ENCODE results near the gene CWC27. TPM values are rescaled to one million over a fixed set of nuclear protein-coding genes. Genes with fewer than 3 reads are reported as not detected.
"Not testable (repeated sequence)": the region's sequence is repeated elsewhere in the genome, so short reads cannot be mapped to it uniquely, and the experiment has no call there.

The CWC27 gene
- total RNA-seq, 1 donor from 2014 or later = 8.5 TPM

DNA sequence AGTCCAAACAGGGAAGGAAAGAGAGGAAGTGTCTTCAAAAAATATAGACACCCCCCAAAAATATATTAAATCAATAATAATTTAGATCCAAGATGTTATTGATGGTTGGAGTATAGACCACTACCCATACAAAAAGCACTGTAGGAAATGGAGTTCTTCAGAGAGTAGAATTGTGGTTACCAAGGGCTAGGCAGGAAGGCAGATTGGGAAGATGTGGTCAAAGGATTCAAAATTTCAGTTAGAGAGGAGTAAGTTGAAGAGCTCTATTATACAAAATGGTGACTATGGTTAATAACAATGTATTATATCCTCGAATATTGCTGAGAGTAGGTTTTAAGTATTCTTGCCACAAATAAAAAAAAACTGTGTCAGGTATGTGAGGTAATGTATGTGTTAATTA, 149.4 kb downstream of the CWC27 start:
- DNase-seq (ENCODE audit: low read depth in 2 of 2) = no peak

DNA sequence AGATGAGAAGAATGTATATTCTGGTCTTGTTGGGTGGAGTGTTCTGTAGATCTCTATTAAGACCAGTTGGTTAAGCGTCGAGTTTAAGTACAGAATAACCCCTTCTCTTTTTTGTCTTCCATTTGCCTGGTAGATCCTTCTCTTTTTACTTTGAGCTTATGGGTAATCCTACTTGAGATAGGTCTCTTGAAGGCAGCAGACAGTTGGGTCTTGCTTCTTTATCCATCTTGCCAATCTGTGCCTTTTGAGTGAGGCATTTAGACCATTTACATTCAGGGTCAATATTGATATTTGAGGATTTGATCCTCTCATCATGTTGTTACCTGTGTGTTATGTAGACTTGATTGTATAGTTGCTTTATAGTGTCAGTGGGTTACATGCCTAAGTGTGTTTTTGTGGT, 152.7 kb downstream of the CWC27 start:
- DNase-seq (ENCODE audit: low read depth in 2 of 2) = no peak

DNA sequence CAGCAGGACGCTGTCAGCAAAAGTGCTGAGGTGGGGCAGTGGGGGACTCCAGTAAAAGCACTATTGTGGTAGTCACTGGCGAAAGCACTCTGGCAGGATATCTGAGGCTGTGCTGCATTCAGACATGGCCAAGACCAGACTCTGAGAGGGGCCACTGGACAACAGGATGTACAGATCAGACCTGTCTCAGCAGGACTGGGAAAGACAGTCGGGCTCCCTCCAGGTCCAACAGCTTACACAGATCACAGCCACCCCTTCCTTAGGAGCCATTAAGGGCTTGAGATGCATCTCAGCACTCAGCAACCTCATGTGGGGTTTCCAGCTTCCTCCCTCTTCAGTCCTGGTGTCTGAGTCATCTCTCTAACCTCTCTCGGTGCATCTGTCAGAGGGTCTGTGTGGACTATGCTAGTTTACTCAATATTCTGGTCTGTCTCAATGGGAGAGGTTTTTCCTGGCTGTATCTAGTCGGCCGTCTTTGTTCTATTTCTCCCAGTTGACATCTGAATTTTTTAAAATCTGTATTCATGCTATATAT, 154.5 kb downstream of the CWC27 start:
- DNase-seq (ENCODE audit: low read depth in 2 of 2) = no peak

DNA sequence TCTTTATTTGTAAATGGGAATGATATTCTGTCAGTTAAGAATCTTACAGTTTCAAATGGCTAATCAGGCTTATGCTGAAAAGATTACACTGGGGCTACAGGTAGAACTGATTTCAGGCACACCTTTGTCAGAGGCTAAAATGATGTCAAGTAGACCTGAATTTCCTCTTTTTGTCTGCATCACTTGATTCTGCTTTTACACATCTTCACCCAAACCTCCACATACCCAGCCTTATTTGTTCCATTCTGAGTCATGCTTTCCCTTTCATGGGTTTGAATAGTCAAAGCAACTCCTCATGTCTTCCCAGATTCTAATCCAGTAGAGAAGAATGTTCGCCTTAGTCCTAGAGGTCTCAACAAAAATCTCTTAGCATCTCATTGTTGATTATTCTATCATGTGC, 156.4 kb downstream of the CWC27 start:
- no peak for DNase-seq (ENCODE audit: low read depth in 2 of 2)

DNA sequence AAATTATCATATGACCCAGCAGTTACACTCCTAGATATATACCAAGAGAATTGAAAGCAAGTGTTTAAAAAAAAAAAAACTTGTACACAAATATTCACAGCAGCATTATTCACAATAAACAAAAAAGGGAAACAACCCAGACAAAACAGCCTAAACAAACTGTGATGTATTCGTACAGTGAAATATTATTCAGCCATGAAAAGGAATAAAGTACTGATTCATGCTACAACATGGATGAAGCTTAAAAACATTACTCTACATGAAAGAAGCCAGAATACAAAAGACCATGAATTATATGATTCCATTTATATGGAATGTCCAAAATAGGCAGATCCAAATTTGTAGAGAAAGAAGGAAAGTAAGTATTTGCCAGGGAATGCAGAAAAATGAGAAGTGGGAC, 161.1 kb downstream of the CWC27 start:
- no peak for DNase-seq (ENCODE audit: low read depth in 2 of 2)

DNA sequence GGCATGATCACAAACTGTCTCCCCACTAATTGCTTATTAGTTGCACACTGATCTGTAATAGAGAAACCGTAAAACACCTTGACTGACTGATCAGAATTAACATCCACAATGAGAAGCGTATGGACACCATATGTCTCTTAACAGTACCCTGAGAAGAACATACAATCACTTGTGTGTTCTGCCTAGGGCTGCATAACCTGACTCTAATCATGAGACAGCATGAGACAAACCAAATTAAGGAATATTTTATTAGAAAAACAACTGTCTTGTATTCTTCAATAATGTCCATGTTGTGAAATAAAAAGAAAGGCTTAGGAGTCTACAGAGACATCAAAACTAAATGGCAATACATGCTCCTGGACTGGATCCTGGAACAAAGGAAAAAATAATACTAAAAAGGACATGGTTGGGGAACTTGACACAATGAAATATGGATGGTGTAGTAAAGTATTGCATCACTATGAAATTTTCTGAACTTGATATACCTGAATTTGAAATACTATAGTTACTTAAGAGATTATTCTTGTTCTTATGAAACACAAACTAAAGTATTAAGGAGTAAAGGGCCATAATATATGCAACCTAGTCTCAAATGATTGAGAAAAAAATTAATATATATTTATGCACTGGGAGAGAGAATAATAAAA, 162.1 kb downstream of the CWC27 start:
- no peak for DNase-seq (ENCODE audit: low read depth in 2 of 2)

DNA sequence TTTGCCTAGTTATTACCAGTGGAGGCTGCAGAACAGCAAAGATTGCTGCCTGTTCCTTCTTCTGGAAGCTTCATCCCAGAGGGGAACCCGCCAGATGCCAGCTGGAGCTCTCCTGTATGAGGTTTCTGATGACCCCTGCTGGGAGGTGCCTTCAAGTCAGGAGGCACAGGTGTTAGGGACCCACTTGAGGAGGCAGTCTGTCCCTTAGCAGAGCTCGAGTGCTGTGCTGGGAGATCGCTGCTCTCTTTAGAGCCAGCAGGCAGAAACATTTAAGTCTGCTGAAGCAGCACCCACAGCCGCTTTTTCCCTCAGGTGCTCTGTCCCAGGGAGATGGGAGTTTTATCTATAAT, 170.7 kb downstream of the CWC27 start:
- not testable (repeated sequence) for DNase-seq (ENCODE audit: low read depth in 2 of 2)

DNA sequence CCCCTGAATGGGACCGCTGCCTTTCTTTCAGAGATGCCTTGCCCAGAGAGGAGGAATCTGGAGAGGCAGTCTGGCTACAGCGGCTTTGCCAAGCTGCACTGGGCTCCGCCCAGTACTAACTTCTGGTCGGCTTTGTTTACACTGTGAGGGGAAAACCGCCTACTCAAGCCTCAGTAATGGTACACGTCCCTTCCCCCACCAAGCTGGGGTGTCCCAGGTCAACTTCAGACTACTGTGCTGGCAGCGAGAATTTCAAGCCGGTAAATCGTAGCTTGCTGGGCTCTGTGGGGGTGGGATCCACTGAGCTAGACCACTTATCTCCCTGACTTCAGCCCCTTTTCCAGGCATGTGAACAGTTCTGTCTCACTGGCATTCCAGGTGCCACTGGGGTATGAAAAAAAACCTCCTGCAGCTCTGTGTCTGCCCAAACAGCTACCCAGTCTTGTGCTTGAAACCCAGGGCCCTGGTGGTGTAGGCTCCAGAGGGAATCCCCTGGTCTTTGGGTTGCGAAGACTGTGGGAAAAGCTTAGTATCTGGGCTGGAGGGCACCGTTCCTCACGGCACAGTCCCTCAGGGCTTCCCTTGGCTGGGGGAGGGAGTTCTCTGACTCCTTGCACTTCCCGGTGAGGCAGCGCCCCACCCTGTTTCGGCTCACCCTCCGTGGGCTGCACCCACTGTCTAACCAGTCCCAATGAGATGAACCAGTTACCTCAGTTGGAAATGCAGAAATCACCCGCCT, 171.2 kb downstream of the CWC27 start:
- peak in 1 of 2 donors; percentile 9 for DNase-seq (ENCODE audit: low read depth in 2 of 2)

DNA sequence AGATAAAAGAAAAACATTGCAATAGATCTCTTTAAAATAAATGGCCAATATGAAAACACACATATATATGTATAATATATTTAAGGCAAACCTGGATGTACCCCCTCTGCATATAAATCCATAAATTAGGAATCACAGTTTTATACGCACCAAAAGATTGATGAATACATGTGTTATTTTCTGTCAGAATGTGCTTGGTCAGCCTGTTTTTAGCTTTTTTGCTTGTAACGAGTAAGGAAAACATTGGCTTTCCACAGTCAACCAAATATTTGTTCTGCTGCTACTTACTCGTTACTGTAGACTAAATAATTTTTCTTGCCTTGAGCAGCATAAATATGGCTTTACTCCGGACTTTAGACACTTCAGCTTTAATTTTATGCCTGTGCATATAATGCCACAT, 173.7 kb downstream of the CWC27 start:
- no peak for DNase-seq (ENCODE audit: low read depth in 2 of 2)

DNA sequence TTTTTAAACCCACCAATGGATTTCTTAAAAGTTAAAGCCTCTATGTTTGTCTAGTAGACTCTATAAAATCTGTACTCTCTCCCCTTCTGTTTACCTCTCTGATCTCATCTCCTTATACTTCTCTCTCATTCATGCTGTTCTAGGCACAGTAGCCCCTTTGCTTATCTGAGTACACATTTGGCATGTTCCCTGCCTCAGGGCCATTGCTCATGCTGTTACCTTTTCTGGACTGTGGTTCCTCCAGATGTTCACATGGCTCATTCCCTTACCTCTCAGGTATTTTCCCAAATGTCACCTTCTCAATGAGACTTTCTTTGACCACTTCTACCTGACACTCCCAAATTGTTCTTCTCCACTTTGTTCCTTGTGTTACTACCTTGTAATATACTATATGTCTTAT, 176.1 kb downstream of the CWC27 start:
- no peak for DNase-seq (ENCODE audit: low read depth in 2 of 2)

DNA sequence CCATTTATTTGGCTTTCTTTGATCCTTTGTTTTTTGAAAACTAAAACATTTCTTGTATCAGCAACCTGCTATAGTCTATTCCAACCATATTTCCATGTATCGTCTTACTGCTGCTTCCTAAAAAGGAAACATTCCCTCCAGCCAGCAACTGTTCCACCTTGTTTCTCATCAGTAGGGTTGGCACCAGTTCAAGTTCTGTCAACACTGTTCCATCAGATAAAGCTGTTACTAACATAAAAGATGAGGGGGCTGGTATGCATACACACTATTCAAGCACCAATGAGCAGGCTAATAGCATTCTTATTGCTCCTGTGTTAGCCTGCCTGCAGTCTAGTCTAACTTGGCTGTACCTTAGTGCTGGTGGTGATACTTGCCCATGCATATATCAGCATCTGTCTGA, 178.3 kb downstream of the CWC27 start:
- DNase-seq (ENCODE audit: low read depth in 2 of 2) = peak; percentile 83 to 98

DNA sequence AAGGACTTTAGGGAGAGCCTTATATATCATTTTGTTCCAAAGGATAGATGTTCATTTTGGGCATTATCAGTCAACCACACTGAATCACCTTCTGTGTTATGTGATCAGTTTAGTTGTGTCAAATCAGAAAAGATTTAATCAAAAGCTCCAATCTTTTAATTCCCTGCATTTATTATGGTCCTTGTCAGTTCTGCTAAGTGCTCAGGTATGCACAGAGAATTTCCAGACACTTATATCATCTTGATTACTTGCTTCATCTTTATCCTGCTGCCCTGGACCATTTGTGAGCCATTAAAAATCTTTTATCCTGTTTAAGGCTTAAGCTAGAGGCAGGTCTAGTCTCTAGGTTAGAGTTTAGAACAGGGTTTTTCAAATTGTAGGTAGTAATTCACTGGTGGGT, 179.1 kb downstream of the CWC27 start:
- DNase-seq (ENCODE audit: low read depth in 2 of 2) = no peak

DNA sequence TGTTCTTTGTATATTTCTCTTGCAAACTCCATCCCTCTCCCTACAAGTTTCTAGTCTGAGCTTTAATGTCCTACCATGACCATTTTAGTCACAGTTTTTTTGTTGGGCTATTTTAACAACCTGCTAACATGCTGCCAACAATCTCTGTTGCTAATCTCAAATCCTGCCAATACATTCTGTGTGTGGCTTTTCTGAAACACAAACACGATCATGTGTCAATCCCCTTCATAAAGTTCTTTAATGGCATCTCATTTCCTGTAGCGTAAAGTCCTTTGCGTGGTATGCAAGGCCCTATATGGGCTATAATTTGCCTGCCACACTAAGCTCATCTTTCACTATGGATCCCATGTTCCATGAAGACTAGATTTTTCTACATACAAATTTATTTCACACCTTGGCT, 180.6 kb downstream of the CWC27 start:
- DNase-seq (ENCODE audit: low read depth in 2 of 2) = no peak

DNA sequence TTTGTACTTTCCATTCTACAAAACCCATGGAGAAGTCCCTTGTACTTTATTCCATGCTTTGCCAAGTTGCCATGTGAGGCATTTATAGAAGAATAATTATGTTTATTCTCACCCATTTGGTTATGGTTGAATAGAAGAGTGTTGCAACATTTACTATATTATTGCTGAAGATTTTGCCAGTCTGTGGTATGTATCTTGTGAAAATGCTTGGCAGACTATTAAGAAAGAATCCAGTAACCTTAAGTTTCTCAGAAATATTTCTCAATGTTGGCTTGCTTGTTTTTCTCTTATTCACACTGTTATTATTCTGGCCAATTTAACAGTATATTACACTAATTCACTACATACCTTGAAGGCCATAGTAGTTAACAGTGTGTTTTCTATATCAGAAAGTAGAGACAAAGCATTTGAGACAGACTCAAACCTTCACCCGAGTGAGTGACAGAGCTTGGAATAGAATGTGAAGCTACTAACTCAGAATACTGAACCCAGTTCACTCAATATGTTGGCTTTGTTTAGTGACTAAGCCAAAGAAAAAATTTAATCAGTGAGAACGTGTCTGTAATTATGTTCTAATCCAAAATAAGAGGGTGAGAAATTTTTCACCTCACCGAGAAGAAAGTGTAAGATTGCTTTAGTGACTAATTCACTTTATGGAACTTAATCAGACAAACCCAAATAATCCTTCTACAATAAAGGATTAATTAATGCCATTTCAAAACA, 184.4 kb downstream of the CWC27 start:
- DNase-seq (ENCODE audit: low read depth in 2 of 2) = no peak

DNA sequence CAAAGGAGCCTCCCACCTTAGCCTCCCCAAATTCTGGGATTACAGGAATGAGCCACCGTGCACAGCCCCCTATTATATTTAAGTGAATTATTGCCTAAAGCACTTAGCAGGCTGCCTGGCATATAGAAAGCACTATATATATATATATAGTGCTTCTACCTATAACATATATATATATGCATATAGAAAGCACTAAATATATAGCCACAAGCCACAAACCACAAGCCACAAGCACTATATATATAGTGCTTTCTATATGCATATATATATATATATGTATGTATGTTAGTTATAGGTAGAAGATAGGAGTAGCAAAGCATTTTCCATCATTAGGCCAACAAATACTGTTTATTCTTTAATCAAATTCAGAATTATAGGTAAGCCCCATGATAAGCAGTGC, 185.8 kb downstream of the CWC27 start:
- no peak for DNase-seq (ENCODE audit: low read depth in 2 of 2)

DNA sequence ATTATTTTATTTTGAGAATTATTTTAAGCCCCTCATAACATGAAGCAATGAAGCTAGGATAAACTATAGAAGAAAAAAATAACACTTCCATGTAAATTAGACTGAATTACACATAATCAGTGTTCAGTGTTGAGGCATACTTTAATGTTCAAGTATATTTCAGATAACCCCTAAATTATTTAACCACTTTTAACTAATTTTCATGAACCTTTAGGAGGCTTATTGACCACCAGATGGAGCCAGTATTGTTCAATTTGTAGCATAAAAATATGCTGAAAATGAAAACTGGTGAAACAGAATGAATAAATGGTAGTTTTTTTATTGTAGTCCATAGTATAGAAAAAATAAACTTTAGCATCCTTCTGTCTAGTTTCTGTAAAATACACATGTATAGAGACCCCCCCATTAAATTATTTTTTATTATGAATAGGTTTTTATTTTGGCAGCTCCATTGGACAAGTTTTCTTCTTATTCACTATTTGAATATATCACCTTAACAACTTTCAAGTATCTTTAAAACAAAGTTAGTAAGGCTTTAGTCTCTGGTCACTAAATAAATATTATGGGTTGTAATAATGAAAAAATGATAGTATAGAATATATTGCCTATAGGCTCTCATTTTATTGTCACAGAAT, 190.1 kb downstream of the CWC27 start:
- DNase-seq (ENCODE audit: low read depth in 2 of 2) = peak; percentile 48 to 59

DNA sequence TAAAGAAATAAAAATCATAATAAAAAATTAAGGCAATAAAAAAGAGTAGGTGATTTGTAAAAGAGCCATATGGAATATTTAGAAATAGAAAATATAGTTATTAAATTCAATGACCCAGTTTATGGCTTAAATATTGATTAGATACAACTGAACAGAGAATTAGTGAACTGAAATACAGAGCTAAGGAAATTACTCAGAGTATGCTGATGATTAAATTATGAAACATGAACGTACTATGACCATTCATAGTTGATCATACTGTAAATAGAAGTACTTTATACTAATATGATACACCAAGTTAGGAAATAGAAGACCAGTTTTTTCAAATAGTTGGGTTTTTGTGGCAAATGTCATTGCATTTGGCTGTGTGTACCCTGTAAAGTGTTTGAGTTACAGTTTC, 194.5 kb downstream of the CWC27 start:
- DNase-seq (ENCODE audit: low read depth in 2 of 2) = no peak

DNA sequence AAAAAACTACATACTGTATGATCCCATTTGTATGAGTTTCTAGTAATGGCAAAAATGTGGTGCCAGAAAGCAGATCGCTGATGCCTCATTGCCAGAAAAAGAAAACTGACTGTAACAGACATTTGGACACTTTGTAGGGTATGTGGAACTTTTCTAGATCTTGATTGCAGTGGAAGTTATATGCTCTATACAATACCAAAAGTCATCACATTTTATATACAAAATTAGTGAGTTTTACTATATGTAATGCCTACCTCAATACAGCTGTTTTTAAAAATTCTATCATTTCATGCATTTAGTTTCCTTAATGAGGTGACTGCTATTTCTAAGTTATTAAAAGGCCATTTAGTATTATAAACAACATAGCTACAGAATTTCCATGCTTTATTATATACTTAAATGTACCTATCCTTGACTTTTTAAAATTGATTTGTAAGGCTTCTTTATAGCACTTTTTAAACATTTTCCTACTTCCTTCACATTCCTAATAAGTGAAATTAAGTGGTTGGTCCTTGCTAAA, 199.9 kb downstream of the CWC27 start:
- no peak for DNase-seq (ENCODE audit: low read depth in 2 of 2)

DNA sequence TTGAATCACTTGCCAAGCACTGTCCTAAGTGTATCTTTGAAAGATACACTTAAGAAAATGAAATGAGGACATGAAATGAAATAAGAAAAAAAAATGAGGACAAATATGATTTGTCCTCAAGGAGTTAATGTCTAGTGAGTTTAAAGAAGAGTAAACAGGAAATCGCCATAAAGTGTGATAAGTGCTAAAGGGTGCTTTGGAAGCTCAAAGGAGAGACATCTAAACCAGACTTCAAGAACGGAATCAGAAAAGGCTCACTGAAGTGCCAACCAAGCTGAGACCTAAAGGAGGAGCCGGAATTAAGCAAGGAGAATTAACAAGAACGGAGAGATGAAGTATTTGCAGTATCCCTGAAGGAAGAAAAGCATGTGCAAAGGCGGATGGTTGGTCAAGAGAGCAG, 200.8 kb downstream of the CWC27 start:
- no peak for DNase-seq (ENCODE audit: low read depth in 2 of 2)

DNA sequence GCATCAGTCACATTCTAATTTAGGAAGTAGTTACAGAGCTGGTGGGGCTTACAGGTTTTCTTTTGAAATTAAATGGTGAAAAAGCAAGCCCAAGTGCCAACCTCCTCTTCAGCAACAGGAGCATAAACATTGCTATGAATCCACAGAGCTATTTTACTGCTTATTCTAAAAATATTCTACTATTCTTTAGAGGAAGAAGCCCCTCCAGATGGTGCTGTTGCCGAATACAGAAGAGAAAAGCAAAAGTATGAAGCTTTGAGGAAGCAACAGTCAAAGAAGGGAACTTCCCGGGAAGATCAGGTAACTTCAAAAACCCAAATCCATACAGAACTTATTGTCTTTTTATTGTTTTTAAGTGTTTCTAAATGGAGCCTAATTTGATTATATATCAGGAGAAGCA, 202.8 kb downstream of the CWC27 start:
- DNase-seq (ENCODE audit: low read depth in 2 of 2) = peak; percentile 20 to 41

DNA sequence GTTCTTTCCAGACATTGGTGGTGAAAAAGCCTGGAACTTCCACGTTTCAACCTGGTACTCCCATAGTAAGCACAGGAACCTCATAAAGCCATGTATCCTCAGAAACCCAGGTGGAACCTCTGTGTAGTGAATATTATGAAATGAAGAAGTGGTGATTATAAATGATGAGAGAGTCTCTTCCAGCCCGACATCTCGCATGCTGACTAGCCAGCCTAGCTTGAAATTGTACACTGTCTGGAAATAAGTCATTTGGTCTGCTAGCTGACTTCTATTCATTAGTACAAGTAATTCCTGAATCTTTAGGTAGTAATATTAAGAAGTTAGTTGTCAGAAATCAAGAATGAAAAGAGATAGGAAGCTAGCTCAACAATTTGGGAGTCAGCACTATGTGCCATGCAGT, 203.3 kb downstream of the CWC27 start:
- no peak for DNase-seq (ENCODE audit: low read depth in 2 of 2)

DNA sequence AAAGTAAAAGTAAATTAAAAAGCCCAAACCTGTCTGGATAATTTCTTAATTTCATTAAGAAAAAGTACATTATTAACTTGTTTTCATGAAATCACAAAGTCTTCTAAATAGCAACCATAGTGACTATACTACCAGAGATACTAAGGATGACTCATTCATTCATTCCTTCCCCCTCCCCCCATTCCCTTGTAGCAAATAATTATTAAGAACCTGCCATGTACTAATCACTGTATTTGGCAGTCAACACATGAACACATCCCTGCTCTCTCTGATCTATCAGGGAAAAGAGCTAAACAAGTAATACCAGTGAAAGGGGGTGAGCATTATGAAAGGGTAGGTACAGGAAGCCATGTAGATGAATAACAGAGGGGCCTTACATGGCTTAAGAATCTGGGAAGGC, 203.9 kb downstream of the CWC27 start:
- DNase-seq (ENCODE audit: low read depth in 2 of 2) = peak in 1 of 2 donors; percentile 9
